Stimulated activated CD8-positive, alpha-beta memory T cell treated with anti-CD3 and anti-CD28 coated beads, Interleukin-4, amount 100 ng/mL, for 48 hours (primary cell): ENCODE data around the gene ASCC3.
A peak's percentile ranks its signal among the peaks of the same experiment; 100 is the strongest.
"Not testable (repeated sequence)": the region's sequence is repeated elsewhere in the genome, so short reads cannot be mapped to it uniquely, and the experiment has no call there.

ENCODE experiments used
- DNase-seq: peaks from one replicate; pipeline ENCODE4 v3.0.0-alpha.2; 2020

ASCC3 gene

GRCh38 chr6:100880853-100881706, at the start of gene ASCC3:
ASCC3 (minus strand) TSS chr6:100881329; CDS start chr6:100867997, 13,332 bp downstream.
- peak; percentile 95 for DNase-seq

- no peak for DNase-seq
Measured at GRCh38 chr6:100925749-100926148, 44.6 kb upstream of the ASCC3 start.

GRCh38 chr6:100924534-100925227, 43.6 kb upstream of the ASCC3 start:
- no peak for DNase-seq

GRCh38 chr6:100923481-100924165, 42.5 kb upstream of the ASCC3 start:
- no peak for DNase-seq

- no peak for DNase-seq
Measured at GRCh38 chr6:100920028-100920605, 39.0 kb upstream of the ASCC3 start.

- no peak for DNase-seq
Measured at GRCh38 chr6:100918152-100918551, 37.0 kb upstream of the ASCC3 start.

- DNase-seq: no peak
Measured at GRCh38 chr6:100915876-100916275, 34.7 kb upstream of the ASCC3 start.

- DNase-seq: no peak
Measured at GRCh38 chr6:100913400-100914276, 32.5 kb upstream of the ASCC3 start.

GRCh38 chr6:100906325-100906724, 25.2 kb upstream of the ASCC3 start:
- DNase-seq: no peak

GRCh38 chr6:100905067-100905466, 23.9 kb upstream of the ASCC3 start:
- DNase-seq: no peak

- no peak for DNase-seq
Measured at GRCh38 chr6:100904316-100904715, 23.2 kb upstream of the ASCC3 start.

- DNase-seq: no peak
Measured at GRCh38 chr6:100901582-100901981, 20.5 kb upstream of the ASCC3 start.

- no peak for DNase-seq
Measured at GRCh38 chr6:100899202-100899601, 18.1 kb upstream of the ASCC3 start.

- DNase-seq: no peak
Measured at GRCh38 chr6:100897671-100898070, 16.5 kb upstream of the ASCC3 start.

GRCh38 chr6:100893743-100894142, 12.6 kb upstream of the ASCC3 start:
- no peak for DNase-seq

GRCh38 chr6:100892693-100893092, 11.6 kb upstream of the ASCC3 start:
- DNase-seq: no peak

GRCh38 chr6:100892116-100892515, 11.0 kb upstream of the ASCC3 start:
- no peak for DNase-seq

GRCh38 chr6:100891079-100891478, 9.9 kb upstream of the ASCC3 start:
- DNase-seq: no peak

GRCh38 chr6:100890646-100891045, 9.5 kb upstream of the ASCC3 start:
- DNase-seq: not testable (repeated sequence)

GRCh38 chr6:100889351-100889750, 8.2 kb upstream of the ASCC3 start:
- no peak for DNase-seq

GRCh38 chr6:100886076-100886475, 4.9 kb upstream of the ASCC3 start:
- no peak for DNase-seq

GRCh38 chr6:100883347-100883746, 2.2 kb upstream of the ASCC3 start:
- no peak for DNase-seq
